ENCODE data around the gene EEF2K.
"Not testable (repeated sequence)": the region's sequence is repeated elsewhere in the genome, so short reads cannot be mapped to it uniquely, and the experiment has no call there.

The EEF2K gene

GRCh38 chr16:22300427-22301071, 94.5 kb downstream of the EEF2K start (continued):
- TF ChIP-seq ZFP3 (CRISPR knock-in tag; IDR thresholded peaks at IDR 0.05) (no peak), OSR1 (CRISPR knock-in tag; IDR thresholded peaks at IDR 0.05) (no peak), RARB (CRISPR knock-in tag; IDR thresholded peaks at IDR 0.05) (no peak), CREB5 (CRISPR knock-in tag; IDR thresholded peaks at IDR 0.05; ENCODE audit: low read depth) (no peak), PPARA (CRISPR knock-in tag; IDR thresholded peaks at IDR 0.05; ENCODE audit: borderline replicate concordance) (no peak)

DNA sequence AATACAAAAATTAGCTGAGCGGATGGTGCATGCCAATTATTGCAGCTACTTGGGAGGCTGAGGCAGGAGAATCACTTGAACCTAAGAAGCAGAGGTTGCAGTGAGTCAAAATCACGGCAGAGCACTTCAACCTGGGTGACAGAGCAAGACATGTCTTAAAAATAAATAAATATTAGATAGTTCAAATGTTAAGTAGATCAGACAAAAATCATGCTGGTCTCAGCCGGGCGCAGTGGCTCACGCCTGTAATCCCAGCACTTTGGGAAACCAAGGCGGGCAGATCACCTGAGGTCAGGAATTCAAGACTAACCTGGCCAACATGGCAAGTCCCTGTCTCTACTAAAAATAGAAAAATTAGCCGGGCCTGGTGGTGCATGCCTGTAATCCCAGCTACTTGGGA, 95.3 kb downstream of the EEF2K start:
- ATAC-seq = not testable (repeated sequence)

DNA sequence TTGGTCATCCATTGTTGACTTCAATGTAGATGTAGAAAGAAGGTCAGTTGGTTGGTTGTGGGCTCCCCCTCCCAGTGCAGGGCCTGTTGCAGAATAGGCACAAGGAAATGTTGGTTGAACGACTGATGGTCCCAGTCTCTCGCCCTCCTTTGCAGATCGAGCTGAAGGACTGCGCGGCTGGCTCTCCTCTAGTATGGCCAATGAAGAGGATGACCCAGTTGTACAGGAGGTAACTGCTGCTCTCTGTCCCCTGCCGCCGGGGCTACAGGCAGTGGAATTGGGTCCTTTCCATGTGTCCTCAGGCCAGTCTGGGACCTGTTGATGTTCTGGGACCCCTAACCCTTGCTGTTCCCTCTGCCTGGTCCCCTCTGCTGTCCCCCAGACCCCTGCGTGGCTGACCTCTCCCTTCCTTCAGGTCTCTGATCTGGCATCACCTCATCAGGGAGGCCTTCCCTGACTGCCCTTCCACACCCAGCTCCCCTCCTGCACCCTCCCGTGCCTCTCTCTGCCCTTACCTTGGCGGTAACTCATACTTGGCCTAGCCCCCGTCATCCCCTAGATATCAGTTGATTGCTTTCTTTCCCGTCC, 96.8 kb downstream of the EEF2K start:
- TF ChIP-seq ZNF8 (CRISPR knock-in tag; IDR thresholded peaks at IDR 0.05) = no peak

GRCh38 chr16:22304411-22304810, 98.3 kb downstream of the EEF2K start:
- TF ChIP-seq ZFP3 (CRISPR knock-in tag; IDR thresholded peaks at IDR 0.05) = no peak
- no peak for ATAC-seq

More for the DNA sequence above, 96.8 kb downstream of the EEF2K start:
- no peak for ATAC-seq

- ATAC-seq = no peak
- TF ChIP-seq ZFP3 (CRISPR knock-in tag; IDR thresholded peaks at IDR 0.05) = no peak
- TF ChIP-seq POU6F1 (CRISPR knock-in tag; IDR thresholded peaks at IDR 0.05; ENCODE audit: borderline replicate concordance, low read depth) = no peak
- TF ChIP-seq, protein P1, sequence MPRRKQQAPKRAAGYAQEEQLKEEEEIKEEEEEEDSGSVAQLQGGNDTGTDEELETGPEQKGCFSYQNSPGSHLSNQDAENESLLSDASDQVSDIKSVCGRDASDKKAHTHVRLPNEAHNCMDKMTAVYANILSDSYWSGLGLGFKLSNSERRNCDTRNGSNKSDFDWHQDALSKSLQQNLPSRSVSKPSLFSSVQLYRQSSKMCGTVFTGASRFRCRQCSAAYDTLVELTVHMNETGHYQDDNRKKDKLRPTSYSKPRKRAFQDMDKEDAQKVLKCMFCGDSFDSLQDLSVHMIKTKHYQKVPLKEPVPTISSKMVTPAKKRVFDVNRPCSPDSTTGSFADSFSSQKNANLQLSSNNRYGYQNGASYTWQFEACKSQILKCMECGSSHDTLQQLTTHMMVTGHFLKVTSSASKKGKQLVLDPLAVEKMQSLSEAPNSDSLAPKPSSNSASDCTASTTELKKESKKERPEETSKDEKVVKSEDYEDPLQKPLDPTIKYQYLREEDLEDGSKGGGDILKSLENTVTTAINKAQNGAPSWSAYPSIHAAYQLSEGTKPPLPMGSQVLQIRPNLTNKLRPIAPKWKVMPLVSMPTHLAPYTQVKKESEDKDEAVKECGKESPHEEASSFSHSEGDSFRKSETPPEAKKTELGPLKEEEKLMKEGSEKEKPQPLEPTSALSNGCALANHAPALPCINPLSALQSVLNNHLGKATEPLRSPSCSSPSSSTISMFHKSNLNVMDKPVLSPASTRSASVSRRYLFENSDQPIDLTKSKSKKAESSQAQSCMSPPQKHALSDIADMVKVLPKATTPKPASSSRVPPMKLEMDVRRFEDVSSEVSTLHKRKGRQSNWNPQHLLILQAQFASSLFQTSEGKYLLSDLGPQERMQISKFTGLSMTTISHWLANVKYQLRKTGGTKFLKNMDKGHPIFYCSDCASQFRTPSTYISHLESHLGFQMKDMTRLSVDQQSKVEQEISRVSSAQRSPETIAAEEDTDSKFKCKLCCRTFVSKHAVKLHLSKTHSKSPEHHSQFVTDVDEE (CRISPR knock-in tag; IDR thresholded peaks at IDR 0.05) = no peak
- TF ChIP-seq PPARA (CRISPR knock-in tag; IDR thresholded peaks at IDR 0.05; ENCODE audit: borderline replicate concordance) = no peak
- no peak for TF ChIP-seq ARNTL (CRISPR knock-in tag; IDR thresholded peaks at IDR 0.05; ENCODE audit: borderline replicate concordance, low read depth)
- TF ChIP-seq GLIS3 (CRISPR knock-in tag; IDR thresholded peaks at IDR 0.05) = no peak
- no peak for TF ChIP-seq ISL1 (CRISPR knock-in tag; IDR thresholded peaks at IDR 0.05)
- no peak for TF ChIP-seq CREB5 (CRISPR knock-in tag; IDR thresholded peaks at IDR 0.05; ENCODE audit: low read depth)
- TF ChIP-seq CSRNP3 (CRISPR knock-in tag; IDR thresholded peaks at IDR 0.05) = no peak
- TF ChIP-seq ZNF8 (CRISPR knock-in tag; IDR thresholded peaks at IDR 0.05) = no peak
- no peak for TF ChIP-seq SNAI2 (CRISPR knock-in tag; IDR thresholded peaks at IDR 0.05)
- no peak for TF ChIP-seq ESRRG (CRISPR knock-in tag; IDR thresholded peaks at IDR 0.05)
- TF ChIP-seq BACH2 (CRISPR knock-in tag; IDR thresholded peaks at IDR 0.05; ENCODE audit: borderline replicate concordance) = no peak
- no peak for TF ChIP-seq ZFP30 (CRISPR knock-in tag; IDR thresholded peaks at IDR 0.05)
Observed at GRCh38 chr16:22306788-22307187, 100.7 kb downstream of the EEF2K start.

All from SK-N-SH treated with all-trans-retinoic acid at 6 μM for 48 hours (cell line).